AG08396 (cell line): ENCODE measurements around the gene FOSB.
A peak's percentile ranks its signal among the peaks of the same experiment; 100 is the strongest.
"Not testable (repeated sequence)": the region's sequence is repeated elsewhere in the genome, so short reads cannot be mapped to it uniquely, and the experiment has no call there.

Source experiments
- DNase-seq: peaks from one replicate; pipeline ENCODE4 v3.0.0; 2012; ENCODE audit warnings: low spot score, mixed read lengths

Gene FOSB

DNA sequence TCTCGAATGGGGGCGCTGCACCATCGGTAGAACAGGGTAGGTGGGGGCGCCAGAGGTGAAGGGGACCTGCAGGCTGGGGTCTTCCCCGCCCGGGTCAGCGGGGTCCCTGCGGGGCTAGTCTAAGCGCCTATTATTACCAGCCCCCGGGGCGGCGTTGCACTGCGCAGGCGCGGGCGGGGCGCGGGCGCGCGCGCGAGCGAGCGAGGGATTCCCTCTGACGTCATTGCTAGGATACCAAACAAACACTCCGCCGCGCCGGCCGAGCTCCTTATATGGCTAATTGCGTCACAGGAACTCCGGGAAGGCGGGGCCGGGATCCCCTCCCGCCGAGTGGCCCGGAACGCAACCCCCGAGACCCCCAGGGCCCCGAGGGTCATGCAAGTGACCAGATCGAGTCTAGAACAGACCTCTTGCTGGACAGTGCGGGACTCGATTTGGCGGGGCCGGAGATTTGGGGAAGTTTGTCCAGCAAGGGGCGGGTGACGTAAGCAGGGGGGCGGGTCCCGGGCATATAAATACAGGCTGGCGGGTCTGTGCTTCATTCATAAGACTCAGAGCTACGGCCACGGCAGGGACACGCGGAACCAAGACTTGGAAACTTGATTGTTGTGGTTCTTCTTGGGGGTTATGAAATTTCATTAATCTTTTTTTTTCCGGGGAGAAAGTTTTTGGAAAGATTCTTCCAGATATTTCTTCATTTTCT is at the start of gene FOSB:
TSS of gene FOSB (plus strand) at position 541 of the 703 bp plus-strand sequence. CDS start 591 bp downstream, outside the sequence.
- peak; percentile 96 for DNase-seq

DNA sequence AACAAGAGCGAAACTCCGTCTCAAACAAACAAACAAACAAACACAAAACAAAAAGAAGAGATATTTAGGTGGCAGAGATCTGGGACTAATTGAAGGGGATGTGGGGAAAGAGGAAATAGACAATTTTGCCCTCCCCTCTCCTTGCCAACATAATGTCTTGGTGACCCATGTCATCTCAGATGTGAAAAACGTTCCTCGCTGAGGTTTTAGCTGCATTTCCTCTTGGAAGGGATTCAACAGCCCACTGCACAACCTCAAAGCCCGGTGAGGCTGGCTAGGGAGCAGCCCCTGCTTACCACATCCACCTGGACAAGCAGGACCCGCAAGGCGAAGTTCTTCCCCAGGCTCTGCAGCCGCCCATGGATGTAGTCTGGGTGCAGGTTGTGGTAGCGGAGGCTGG is 49.0 kb upstream of the FOSB start:
- DNase-seq = no peak

DNA sequence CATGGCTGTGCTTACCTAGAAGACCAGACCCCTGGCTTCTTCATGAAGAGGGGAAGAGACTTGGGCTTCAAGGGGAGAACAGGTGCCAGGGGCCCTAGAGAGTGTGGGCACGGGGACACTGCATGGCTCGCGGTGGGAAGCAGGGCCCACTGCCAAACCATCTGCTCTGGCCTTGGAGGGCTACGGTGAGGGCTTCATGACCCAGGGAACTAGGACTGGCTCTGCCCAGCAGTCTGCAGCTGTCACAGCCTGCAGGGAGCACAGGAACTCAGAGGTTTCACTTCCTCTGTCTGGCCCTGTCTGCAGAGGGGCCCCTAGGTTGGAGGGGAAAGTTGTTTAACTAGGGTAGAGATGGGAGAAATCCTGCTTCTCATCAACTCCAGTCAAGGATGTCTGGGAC is 48.4 kb upstream of the FOSB start:
- no peak for DNase-seq

DNA sequence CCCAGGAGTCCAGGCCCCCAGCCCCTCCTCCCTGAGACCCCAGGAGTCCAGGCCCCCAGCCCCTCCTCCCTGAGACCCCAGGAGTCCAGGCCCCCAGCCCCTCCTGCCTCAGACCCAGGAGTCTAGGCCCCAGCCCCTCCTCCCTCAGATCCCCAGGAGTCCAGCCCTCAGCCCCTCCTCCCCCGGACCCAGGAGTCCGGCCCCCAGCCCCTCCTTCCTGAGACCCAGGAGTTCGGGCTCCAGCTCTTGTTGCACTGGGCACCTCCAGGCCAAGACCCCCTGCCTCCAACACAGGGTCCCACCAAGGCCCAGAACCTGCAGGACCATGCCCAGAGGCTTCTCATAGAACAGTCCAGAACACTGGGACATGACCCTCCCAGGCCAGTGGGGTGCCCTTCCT is 47.9 kb upstream of the FOSB start:
- DNase-seq = no peak

DNA sequence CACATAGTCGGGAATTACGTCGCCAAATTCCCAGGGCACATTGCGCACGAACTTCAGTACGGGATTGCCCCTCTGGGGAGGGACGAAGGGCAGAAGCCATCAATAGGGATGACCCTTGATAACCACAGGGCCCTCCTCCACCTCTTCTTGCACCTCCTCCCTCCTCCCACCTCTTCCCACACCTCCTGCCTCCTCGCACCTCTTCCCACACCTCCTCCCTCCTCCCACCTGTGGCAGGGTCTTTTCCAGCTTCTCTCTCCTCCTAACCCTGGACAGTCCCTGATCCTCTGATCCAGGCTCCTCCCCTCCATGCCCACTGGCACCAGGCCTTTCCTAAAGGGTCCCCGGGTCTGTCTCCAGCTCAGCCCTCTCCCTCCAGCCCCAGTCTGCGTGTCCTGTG is 47.4 kb upstream of the FOSB start:
- DNase-seq = no peak

DNA sequence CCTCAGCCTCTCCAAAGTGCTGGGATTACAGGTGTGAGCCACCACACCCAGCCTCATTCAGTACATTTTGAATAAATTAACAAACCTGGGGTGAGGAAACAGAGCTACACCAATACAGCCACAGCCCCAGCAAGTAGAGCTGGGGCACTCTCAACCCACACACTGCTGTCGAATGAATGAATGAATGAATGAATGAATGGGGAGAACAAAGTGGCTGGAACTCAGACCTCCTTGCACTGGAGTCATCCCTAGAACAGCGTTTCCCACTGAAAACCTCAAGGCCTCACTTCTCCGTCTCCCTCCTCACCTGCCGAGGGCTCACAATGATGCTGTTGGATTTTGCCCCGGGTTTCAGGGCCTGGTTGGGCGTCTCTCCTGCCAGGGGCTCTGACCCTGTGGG is 46.9 kb upstream of the FOSB start:
- no peak for DNase-seq

DNA sequence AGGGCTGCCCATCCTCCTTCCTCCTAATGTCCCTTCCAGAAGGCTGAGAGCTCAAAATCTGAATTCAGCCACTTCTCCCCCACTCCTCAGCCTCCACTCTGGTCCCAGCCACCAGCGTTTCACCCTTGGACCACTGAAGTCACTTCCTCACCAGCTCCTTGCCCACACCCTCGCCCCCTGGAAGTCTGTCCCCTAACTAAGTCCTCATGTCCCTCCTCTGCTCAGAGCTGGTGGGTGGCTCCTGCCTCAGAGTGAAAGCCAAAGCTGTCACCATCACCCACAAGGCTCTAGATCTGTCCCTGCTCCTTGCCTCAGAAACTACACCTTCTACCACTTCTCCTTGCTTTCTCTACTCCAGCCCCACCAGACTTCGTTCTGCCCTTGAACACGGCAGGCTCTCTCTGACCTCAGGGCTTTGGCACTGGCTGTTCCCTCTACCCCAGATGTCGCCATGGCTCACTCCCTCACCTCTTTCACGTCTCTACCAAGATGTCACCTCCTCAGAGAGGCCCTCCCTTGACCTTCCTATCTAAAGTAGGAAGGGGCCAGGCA is 45.8 kb upstream of the FOSB start:
- DNase-seq = no peak

DNA sequence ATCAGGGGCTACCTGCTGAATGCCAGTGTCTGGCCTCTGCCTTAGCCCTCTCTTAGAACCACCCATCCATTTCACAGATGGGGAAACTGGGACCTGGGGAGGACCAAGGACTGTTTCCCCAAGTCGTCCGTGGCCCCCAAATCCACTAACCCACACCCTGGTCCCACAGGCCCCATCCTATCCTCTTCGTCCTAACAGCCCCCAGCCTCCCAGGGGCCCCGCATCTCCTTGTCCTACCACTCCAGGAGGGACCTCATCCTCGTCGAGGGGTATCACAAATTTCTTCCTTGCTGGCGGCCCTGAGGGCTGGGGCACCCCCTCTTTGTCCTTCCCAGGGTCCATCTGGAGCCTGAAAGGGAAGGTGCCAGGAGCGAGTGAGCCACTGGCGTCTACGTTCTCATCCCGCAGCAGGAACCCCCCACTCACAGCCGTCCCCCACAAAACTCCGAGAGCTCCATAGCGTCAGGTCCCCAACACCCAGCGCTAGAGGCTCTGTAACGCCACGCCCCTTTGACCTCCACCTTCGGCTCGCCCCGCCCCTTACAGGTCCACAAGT is 44.7 kb upstream of the FOSB start:
- DNase-seq = no peak

DNA sequence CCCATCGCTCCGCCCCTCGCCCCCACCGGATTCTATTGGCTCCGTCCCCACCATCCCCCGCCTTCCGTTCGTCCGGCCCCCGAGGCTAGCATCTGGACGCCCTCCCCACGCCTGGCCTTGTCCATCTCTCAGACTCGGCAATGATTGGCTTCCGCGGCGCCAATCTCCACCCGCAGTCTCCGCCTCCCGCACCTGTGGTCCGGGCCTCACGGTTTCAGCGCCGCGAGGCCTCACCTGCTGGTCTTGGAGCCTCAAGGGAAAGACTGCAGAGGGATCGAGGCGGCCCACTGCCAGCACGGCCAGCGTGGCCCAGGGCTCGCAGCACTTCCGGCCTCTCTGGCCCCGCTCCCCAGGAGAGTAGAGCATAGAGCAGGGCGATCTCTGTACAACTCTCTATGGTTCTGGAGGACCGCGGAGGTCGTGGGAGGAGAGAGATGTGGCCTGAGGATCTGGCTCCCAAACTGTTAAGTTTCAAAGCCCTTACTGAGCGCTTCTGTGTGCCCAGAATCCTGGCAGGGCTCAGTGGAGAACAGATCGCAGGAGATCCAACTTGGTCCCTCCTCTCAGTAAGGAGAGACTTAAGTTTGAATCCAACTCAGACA is 44.1 kb upstream of the FOSB start, which contains the start of gene ERCC1:
TSS of gene ERCC1 (minus strand) at position 329 of the 602 bp plus-strand sequence. CDS start 543 bp downstream, outside the sequence.
- DNase-seq = peak; percentile 94

DNA sequence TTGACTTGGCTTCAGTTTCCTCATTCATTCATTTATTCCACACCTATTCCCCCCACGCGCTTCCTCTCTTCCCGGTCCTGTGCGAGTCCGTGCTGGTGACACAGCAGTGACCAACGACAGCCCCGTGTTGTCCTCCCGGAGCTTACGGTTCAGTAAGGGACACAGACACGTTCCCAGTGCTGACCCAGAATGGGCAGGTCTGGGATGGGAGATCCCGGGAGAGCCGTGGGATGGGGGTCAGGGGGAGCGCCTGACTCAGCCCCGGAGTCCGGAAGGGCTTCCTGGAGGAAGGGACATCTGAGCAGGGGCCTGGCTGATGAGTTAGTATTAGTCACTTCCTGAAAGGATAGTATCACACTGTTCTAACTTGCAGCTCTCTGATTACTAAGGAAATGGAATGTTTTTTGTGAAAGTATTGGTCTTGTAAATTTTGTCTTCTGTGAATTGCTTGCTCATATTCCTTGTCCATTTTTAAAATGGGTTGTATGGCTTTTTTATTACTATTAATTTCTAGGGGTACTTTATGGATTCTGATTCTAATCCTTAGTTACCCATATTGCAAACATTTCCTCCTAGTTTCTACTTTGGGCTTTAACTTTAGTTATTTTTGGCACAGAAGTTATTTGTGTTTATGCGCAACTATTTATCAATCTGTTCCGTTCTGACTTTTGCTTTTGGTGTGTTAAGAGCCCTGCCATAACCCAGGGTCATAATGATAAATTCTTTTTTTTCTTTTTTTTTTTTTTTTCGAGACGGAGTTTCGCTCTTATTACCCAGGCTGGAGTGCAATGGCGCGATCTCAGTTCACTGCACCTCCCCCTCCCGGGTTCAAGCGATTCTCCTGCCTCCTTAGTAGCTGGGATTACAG is 43.4 kb upstream of the FOSB start:
- peak; percentile 84 for DNase-seq

DNA sequence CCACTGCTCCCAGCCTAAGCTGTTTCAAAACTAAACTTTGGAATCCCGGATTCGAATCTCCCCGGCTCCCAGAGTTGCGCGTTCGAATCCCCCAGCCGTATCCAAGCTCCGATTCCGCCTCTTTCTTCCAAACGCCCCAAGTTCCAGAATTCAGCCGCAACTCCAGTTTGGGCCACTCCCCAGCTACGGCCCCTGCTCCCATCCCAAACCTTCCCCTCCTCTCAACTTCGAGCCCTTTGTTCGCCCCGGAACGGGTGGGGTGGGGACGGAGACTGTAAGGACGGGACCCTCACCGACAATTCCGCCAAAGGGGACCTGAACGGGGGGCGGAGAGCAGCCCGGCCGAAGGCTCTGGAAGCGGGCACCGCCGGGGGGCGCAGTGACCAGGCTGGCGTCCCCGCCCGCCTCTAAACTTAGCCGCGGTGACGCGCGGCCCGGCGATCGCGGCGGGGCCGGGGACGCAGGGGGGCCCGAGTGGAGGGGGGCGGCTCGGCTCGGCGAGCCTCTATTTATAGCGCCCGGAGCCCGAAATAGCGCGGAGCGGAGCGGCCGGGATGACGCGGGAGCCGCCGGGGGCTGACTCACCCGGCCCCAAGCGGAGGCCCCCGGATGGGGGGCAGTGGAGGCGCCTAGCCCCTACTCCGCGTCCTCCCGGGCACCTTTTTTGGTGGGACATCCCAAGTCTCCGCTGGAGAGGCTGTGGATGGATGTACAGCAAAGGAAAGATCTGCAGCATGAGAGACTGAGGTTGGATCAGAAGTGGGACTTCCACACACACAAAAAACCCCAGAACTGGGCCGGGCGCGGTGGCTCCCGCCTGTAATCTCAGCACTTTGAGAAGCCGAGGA is 39.2 kb upstream of the FOSB start:
- DNase-seq = peak; percentile 82

DNA sequence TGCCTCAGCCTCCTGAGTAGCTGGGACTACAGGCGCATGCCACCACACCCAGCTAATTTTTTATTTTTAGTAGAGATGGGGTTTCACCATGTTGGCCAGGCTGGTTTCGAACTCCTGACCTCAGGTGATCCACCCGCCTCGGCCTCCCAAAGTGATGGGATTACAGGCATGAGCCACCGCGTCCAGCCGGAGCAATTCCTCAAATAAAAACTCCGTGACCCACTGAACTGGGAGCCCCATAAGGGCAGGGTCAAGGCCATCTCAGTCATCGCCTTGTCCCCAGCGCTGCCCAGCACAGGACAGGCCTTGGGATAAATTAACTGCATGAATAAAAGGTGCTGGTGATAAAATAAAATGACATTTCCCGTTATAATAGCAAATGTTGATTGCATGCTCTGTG is 37.9 kb upstream of the FOSB start:
- not testable (repeated sequence) for DNase-seq

DNA sequence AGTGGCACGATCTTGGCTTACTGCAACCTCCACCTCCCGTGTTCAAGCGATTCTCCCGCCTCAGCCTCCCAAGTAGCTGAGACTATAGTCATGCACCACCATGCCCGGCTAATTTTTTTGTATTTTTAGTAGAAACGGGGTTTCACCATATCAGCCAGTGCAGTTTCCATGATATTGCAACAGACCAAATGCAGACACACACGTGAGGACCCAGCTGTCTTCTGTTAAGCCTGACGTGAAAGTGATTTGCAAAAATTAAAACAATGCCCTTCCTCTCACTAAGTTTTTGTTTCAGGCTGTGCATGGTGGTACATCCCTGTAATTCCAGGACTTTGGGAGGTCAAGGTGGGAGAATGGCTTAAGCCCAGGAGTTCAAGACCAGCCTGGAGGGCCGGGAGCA is 36.8 kb upstream of the FOSB start:
- DNase-seq = not testable (repeated sequence)

DNA sequence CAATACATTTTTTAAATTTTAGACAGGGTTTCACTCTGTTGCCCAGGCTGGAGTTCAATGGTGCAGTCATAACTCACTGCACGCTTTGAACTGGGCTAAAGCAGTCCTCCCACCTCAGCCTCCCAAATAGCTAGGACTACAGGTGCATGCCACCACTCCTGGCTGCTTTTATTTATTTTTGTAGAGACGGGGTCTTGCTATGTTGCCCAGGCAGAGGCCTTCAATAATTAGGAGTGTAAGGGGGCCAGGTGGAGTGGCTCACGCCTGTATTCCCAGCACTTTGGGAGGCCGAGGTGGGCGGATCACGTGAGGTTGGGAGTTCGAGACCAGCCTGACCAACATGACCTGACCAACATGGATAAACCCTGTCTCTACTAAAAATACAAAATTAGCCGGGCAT is 35.3 kb upstream of the FOSB start:
- DNase-seq = not testable (repeated sequence)

DNA sequence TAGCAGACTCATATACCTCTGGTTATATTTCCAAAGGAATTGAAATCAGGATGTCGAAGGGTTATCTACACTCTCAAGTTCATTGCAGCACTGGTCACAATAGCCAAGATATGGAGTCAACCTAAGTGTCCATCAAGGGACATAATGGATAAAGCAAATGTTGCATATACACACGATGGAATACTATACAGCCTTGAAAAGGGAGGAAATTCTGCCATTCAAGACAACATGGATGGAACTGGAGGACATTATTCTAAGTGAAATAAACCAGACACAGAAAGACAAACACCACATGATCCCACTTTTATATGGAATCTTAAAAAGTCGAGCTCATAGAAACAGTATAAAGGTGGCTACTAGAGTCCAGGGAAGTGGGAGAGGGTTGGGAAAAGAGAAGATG is 30.5 kb upstream of the FOSB start:
- DNase-seq = no peak

DNA sequence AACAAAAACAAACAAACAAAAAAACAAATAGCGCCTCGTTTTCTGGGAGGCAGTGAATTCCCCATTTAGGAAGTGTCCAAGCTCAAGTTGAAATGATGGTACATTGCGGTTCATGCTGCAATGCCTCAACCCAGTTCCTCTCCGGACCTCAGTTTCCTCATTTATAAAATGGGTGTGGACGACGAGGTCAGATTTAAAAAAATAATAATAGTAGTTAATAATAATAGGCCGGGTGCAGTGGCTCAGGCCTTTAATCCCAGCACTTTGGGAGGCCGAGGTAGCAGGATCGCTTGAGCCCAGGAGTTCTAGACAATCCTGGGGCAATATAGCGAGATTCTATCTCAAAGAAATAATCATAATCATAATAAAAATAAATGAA is 28.6 kb upstream of the FOSB start:
- no peak for DNase-seq

DNA sequence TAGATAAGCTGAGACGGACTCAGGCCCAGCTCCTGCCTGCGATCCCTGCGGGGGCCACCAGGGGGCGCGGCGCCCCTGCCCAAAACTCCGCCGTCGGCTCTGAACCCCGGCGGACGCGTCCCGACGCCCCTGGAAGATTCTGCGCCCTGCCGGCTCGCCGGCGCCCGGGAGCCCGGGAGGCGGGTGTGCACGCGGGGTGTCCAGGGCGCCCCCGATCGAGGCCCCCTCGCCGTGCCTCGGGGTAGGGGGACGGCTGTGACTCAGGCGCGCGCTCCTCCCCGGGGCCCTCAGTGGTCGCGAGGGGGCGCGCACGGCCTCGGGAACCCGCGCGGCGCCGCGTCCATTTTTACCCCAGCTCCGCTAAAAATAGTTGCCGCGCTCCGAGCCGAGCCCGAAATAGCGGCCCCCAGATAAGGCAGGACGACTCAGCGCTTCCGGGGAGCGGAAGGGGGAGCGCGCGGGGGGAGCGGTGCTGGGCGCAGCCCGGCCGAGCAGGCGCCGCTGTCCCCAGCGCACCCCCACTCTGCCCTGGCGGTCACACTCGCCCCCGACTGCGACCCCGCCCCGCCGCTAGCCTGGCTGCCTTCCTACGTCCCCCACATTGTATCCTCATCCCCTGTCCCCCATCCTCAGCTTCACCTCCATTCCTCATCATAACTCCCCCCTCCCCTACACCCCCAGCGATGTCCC is 28.1 kb upstream of the FOSB start:
- peak; percentile 86 for DNase-seq

DNA sequence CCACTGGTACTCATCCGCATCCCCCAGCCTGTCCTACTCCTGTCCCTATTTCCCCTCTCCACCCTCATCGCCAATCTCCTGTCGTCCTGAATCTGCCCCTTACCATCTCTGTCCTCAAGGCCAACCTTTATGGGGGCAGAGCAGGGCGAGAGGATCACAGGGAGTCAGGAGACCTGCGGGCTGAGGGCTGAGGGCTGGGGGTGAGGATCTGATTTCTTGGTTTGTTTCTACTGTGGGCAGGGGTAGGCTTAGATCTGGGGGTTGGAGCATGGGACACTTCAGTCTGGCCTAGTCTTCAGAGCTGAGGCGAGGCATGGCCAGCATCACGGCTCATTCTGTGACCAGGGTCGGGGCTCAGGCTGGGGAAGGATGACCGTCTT is 27.5 kb upstream of the FOSB start:
- no peak for DNase-seq

DNA sequence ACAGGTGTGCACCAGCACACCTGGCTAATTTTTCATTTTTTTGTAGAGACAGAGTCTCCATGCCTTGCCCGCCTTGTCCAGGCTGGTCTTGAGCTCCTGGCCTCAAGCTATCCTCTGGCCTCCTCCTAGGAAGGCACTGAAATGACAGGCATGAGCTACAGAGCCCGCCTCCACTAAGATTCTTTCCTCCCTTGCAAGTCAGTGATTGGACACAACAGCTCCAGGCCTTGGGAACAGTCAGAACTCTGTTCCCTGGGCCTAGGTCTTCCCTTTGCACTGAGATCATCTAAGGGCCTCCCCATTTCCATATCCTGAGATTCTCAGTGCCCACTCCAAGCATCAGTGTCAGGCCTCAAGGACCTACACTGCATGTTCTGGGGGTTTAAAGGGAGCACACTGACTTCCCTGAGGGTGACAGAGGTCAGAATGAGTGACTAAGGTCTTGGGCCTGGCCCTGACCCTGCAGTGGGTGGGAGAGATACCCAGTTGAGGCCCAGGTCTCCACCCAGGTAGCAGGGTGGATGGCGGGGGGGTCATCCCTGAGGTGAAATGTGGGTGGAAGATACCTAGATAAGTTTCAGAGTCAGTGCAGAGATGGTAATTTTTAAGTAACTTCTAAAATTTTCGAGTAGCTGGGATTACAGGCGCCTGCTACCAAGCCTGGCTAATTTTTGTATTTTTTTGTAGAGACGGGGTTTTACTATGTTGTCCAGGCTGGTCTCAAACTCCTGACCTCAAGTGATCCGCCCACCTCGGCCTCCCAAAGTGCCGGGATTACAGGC is 26.7 kb upstream of the FOSB start:
- DNase-seq = peak; percentile 61

DNA sequence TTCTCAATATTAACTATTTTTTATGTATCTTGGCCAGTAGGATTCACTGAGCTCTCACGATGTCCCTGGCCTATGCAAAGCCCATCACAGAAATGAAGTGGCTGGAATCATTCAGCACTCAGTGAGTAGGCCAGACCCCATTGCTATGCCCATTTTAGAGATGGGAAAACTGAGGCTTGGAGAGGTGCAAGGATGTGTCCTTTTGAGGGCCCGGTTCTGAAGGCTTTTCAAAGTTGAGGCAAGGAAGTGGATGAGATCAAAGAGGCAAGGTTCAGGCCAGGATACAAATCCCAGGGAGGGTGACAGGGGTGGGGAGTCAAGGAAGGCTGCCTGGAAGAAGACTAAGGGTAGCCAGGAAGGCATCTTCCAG is 25.4 kb upstream of the FOSB start:
- DNase-seq = no peak
